Measurements from ENCODE around the gene KLF3.

Gene KLF3

GRCh38 chr4:38733663-38734062, 69.7 kb downstream of the KLF3 start:
- TF ChIP-seq CTCF (IDR thresholded peaks at IDR 0.05; ENCODE audit: low read depth, low read length, missing control alignments), result no peak

DNA sequence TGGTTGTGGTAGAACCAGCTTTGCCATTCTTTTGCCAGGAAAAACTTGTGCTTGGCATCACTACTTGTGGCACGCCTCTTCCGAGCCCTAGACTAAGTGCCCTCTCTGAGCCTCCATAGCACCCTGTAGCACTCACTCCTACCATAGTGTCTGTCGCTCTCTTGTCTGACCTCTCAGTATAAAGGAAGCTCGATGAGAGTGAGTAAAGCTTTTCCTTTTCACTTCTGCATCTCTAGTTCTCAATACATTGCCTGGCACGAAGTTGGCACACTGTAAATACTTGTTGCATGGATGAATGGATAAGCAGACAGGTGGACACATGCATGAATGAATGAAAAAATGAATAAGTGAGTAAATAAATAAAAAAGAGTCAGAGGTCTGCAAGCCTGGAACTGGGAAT, 70.4 kb downstream of the KLF3 start:
- no peak overlapping the region for H3K4me3 ChIP-seq (replicated peaks; ENCODE audit: low read depth, low read length)
- DNase-seq (ENCODE audit: extremely low read depth, low read depth), result no peak
- TF ChIP-seq CTCF (IDR thresholded peaks at IDR 0.05; ENCODE audit: low read depth, low read length, missing control alignments), result no peak

More at GRCh38 chr4:38733663-38734062, 69.7 kb downstream of the KLF3 start:
- H3K4me3 ChIP-seq (replicated peaks; ENCODE audit: low read depth, low read length), result no peak overlapping the region
- DNase-seq (ENCODE audit: extremely low read depth, low read depth), result no peak

GRCh38 chr4:38734911-38735310, 70.9 kb downstream of the KLF3 start:
- no peak overlapping the region for H3K4me3 ChIP-seq (replicated peaks; ENCODE audit: low read depth, low read length)
- no peak for TF ChIP-seq CTCF (IDR thresholded peaks at IDR 0.05; ENCODE audit: low read depth, low read length, missing control alignments)
- DNase-seq (ENCODE audit: extremely low read depth, low read depth), result no peak

DNA sequence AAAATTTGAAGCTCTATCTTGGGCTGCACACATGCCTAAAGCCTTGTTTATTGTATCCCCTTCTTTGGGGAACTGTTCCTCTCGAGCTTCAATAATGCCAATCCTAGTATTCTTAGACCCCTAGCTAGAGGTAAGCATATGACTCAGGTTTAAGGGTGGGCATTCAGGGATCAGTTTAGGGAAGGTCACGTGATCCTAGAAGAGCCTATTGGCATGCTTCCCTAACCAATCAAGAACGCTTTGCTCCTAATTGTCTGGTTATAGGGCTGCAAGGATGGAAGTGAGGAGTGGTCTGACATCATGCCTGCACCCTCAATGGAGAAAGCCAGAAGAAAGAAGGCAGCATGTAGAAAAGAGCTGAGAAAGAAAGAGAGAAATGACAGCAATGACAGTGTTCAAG, 71.9 kb downstream of the KLF3 start:
- DNase-seq (ENCODE audit: extremely low read depth, low read depth), result no peak
- TF ChIP-seq CTCF (IDR thresholded peaks at IDR 0.05; ENCODE audit: low read depth, low read length, missing control alignments), result no peak
- no peak overlapping the region for H3K4me3 ChIP-seq (replicated peaks; ENCODE audit: low read depth, low read length)

DNA sequence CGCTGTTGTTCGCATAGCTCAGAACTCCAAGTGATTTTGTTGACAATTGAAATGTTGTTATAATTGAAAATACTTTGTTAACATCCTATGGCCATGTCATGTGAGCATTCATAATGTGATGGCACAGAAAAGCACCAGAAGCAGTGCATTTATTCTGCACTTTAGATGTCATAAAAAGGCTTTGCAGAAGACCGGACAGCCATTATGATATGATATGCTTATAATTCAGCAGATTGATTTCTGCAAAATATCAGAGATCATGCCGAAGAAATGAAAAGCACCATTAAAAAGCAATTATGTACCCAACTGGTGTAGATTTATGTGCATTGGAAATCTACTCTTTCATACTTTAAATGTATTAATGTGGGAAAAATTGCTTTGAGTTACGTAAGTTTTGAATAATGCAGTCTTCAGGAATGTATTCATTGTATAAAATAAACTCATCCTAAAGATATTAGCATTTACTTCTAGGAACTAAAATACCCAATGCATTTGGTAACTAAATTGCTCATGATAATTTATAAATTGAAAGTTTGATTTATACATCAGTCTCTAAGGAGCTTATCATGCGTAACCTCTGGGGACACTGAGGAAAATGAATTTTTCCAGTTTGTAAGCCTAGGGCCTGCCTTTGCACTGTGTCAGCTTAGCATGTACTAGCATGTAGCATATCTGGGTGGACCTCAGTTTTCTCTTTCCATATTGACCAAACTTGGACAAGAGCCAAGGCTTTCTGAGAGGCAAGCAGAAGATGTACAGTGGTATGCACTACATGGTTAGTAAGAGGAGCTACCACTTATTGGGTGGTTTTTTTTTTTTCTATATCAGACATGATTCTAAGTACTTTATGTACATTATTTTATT, 75.2 kb downstream of the KLF3 start:
- TF ChIP-seq CTCF (IDR thresholded peaks at IDR 0.05; ENCODE audit: low read depth, low read length, missing control alignments), result no peak
- no peak overlapping the region for H3K4me3 ChIP-seq (replicated peaks; ENCODE audit: low read depth, low read length)
- no peak for DNase-seq (ENCODE audit: extremely low read depth, low read depth)

DNA sequence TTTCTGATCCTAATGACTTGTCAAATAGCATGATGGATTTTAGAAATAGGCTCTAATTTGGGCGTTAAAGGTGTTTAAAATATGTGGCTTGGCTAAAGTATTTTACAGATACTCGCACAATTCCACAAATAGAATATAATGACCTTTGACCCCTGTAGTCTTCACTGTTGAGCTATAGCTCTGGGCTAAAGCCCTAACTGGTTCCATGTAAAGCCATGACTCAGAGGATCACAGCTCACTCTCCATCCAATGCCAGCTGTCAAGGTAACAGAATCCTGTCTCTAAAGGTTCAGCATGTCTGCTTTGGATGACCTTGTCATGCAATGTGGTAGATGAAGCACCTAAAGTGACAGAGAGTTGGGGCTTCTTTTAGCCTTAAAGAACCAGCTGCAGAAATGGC, 76.3 kb downstream of the KLF3 start:
- no peak for TF ChIP-seq CTCF (IDR thresholded peaks at IDR 0.05; ENCODE audit: low read depth, low read length, missing control alignments)
- no peak overlapping the region for H3K4me3 ChIP-seq (replicated peaks; ENCODE audit: low read depth, low read length)
- DNase-seq (ENCODE audit: extremely low read depth, low read depth), result no peak
